SK-N-MC (cell line): Measurements from ENCODE around the gene MED1.

Experiments used
- EZH2 ChIP-seq: fragments of 200-600 bp; sonication (generic); IDR thresholded peaks from one replicate; pipeline ENCODE4 v1.6.1; 2017; ENCODE audit warnings: antibody characterized with exemption
- FOXP2 ChIP-seq: optimal IDR thresholded peaks from 2 replicates; pipeline ENCODE3; 2011; ENCODE audit warnings: mild to moderate bottlenecking, moderate library complexity; ENCODE audit not compliant: insufficient read depth; ENCODE audit errors: extremely low read length, control extremely low read depth
- POLR2AphosphoS5 ChIP-seq: IDR thresholded peaks from 2 replicates; pipeline ENCODE4 v1.6.1; 2012; ENCODE audit warnings: mild to moderate bottlenecking, low read depth, low read length, borderline replicate concordance

DNA sequence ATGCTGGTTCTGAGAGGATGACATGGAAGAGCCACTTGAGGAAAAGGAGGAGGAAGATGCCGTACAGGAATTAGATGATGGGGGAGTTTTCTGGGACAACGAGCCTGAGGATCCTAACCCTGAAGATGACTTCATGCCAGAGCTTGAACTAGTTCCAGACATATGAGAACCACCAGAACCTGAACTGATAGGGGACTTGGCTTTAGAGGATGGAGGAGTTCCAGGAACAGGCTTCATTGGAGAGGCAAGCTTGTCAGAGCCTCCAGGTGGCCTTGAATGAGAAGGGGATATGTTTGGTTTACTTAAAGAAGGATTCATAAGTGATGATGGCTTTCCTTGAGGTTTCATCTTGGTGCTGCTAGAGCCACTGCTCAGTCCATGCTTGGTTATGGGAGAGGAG is 42.7 kb downstream of the MED1 start:
- TF ChIP-seq EZH2: no peak
- TF ChIP-seq POLR2AphosphoS5: no peak
- TF ChIP-seq FOXP2: no peak
